HAP-1 (cell line): ENCODE measurements around the gene ADNP2.

Experiments used
- DNase-seq, 2 experiments: peaks; one replicate each; pipeline ENCODE4 v3.0.0-alpha.2; 2016 to 2020; ENCODE audit warnings: low spot score in 2 of 2
- H3K27me3 ChIP-seq: fragments of 250-450 bp; sonication (Bioruptor Pico); 2 replicates; pipeline ENCODE4 v1.5.1; 2020; ENCODE audit warnings: low read depth, mild to moderate bottlenecking, moderate library complexity
- H3K36me3 ChIP-seq: fragments of 250-450 bp; sonication (Bioruptor Pico); replicated peaks from 2 replicates; pipeline ENCODE4 v1.5.1; 2020; ENCODE audit warnings: mild to moderate bottlenecking
- H3K4me1 ChIP-seq: fragments of 250-450 bp; sonication (Bioruptor Pico); 2 replicates; pipeline ENCODE4 v1.5.1; 2020; ENCODE audit warnings: mild to moderate bottlenecking
- H3K4me3 ChIP-seq: fragments of 250-450 bp; sonication (Bioruptor Pico); 2 replicates; pipeline ENCODE4 v1.5.1; 2020; ENCODE audit warnings: mild to moderate bottlenecking, moderate library complexity
- H3K9me3 ChIP-seq: fragments of 250-450 bp; sonication (Bioruptor Pico); 2 replicates; pipeline ENCODE4 v1.5.1; 2020; ENCODE audit warnings: mild to moderate bottlenecking, moderate library complexity
- in situ Hi-C: fragments of 300-500 bp; cut with MboI; formaldehyde crosslinking; loops from 3 replicates; pipeline ENCODE4 v1.14.3; 2020; ENCODE audit warnings: low sequenced_read_pairs, inconsistent platforms, mixed read lengths

The ADNP2 gene

DNA sequence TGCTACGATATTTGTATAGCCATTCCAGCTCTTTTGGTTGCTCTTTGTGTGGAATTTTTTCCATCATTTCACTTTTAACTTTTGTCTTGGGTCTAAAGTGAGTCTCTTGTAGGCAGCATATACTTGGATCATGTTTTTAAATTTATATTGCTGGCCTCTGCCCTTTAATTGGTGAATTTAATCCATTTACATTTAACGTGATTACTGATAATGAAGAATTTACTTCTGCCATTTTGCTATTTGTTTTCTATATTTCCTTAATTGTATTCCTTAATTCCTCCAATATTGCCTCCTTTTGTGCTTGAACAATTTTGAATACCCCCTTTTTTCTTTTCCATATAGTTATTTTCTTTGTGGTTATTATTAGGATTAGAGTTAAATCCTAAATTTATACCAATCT is 21.0 kb upstream of the ADNP2 start:
- no peaks in the 10 kb centered on the region for H3K36me3 ChIP-seq
- H3K9me3 ChIP-seq, result peaks cover 6% of the 10 kb centered on the region
- H3K4me3 ChIP-seq, result no peak overlapping the region
- in situ Hi-C loops, result no loop called here
- H3K4me1 ChIP-seq, result no peaks in the 10 kb centered on the region
- no peak for DNase-seq
- H3K27me3 ChIP-seq, result no peaks in the 10 kb centered on the region

DNA sequence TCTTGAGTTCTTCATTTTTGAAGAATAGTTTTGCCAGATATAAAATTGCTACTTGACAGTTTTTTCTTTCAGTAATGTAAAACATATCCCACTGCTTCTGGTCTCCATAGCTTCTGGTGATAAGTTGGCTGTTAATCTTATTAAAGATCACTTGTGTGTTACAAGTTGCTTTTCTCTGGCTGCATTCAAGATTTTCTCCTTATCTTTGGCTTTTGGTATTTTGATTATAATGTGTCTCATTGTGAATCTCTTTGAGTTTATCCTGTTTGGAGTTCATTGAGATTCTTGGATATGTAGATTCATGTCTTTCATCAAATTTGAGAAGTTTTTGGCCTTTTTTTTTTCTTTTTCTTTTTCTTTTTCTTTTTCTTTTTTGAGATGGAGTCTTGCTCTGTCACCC is 20.2 kb upstream of the ADNP2 start:
- in situ Hi-C loops, result no loop called here
- DNase-seq, result no peak

DNA sequence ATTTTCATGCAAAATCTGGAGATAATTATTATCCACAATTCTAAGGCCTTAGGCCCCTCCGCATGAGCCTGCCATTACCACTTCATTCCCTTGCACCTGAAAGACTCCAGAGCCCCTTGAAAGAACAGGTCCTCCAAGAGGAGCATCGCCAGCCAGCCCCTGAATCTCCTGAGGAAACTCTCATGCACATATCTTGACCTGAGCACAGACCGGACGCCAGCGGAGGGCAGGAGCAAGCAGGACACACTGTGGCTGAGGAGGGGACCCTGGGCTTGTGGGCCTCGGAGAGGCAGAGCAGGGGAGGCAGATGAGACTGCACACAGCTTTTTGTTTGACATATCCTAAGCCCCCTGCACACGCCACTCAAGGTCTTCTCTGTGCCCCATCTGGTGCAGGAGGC is 13.6 kb upstream of the ADNP2 start:
- H3K36me3 ChIP-seq, result no peaks in the 10 kb centered on the region
- no peak overlapping the region for H3K4me3 ChIP-seq
- no peak for DNase-seq
- H3K27me3 ChIP-seq, result no peaks in the 10 kb centered on the region
- in situ Hi-C loops, result no loop called here
- peaks cover 3% of the 10 kb centered on the region; the same call in 1 of the 2 replicates for H3K9me3 ChIP-seq
- H3K4me1 ChIP-seq, result no peaks in the 10 kb centered on the region

More for the DNA sequence above, 20.2 kb upstream of the ADNP2 start:
- H3K4me3 ChIP-seq, result no peak overlapping the region
- H3K9me3 ChIP-seq, result peaks cover 6% of the 10 kb centered on the region
- no peaks in the 10 kb centered on the region for H3K27me3 ChIP-seq
- H3K36me3 ChIP-seq, result no peaks in the 10 kb centered on the region
- H3K4me1 ChIP-seq, result no peaks in the 10 kb centered on the region

DNA sequence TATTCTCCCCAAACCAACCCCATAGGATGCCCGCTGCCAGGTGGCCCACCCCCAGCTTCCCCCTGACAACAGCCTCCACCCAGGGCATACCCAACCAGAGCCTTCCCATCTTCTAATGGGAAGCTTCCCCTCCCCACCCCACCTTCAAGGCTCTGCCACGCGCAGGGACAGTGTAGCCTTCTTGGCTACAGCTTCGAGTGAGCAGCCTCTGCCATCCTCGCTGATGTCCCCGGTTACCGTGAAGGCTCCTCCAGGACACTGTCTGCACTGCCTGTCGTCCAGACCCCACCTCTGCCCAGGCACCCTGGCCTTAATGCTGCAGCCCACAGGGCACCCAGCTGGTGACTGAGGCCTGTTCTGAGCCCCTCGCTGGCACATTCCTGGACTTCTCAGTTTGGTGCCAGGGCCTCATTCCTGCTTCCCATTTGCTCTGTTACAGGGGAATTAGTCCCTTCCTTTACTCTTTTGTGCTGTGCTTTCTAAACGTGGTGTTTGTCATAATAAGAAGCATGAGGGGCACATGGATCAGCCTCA is 13.0 kb upstream of the ADNP2 start:
- no peak for DNase-seq
- Histone ChIP-seq H3K9me3 (peaks cover 3% of the 10 kb centered on the region; the same call in 1 of the 2 replicates), H3K36me3 (no peaks in the 10 kb centered on the region), H3K4me1 (no peaks in the 10 kb centered on the region), H3K4me3 (no peak overlapping the region), H3K27me3 (no peaks in the 10 kb centered on the region)
- in situ Hi-C loops, result no loop called here

DNA sequence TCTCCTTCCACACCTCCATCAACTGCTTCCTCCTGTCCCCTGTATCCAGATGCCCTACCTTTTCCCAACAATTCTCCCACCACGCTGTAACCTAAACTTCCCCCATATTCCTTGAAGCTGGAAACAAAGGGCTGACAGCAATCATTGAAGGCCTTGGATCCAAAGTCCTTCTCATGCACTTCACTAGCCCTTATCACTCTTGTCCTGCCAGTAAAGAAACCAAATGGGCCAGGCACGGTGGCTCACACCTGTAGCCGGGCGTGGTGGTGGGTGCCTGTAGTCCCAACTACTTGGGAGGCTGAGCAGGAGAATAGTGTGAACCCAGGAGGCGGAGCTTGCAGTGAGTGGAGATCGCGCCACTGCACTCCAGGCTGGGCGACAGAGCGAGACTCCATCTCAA is 11.9 kb upstream of the ADNP2 start:
- no peaks in the 10 kb centered on the region for H3K27me3 ChIP-seq
- no peaks in the 10 kb centered on the region for H3K9me3 ChIP-seq
- H3K4me1 ChIP-seq, result no peaks in the 10 kb centered on the region
- no peaks in the 10 kb centered on the region for H3K36me3 ChIP-seq
- H3K4me3 ChIP-seq, result no peak overlapping the region
- in situ Hi-C loops, result no loop called here
- no peak for DNase-seq

DNA sequence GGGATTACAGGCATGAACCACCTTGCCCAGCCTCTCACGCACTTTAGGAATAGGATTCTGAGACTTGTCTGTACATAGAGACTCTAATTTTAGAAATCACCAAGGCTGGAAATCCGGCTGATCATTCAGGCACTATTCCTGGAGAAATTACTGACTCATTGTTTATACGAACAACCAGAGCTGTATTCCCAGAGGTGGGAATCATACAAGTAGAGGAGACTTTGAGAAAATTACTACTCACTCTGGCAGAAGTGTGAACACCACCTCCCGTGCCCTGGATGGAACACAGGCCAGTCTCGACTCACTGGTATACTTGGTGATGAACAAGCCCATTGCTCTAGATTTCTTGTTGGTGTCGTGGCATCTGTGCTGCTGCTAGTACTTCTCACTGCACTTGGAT is 5.8 kb upstream of the ADNP2 start:
- in situ Hi-C loops, result no loop called here
- no peak for DNase-seq
- H3K4me1 ChIP-seq, result no peaks in the 10 kb centered on the region; the same call in 1 of the 2 replicates
- H3K9me3 ChIP-seq, result no peaks in the 10 kb centered on the region
- H3K4me3 ChIP-seq, result no peak overlapping the region
- H3K27me3 ChIP-seq, result no peaks in the 10 kb centered on the region
- H3K36me3 ChIP-seq, result no peaks in the 10 kb centered on the region

DNA sequence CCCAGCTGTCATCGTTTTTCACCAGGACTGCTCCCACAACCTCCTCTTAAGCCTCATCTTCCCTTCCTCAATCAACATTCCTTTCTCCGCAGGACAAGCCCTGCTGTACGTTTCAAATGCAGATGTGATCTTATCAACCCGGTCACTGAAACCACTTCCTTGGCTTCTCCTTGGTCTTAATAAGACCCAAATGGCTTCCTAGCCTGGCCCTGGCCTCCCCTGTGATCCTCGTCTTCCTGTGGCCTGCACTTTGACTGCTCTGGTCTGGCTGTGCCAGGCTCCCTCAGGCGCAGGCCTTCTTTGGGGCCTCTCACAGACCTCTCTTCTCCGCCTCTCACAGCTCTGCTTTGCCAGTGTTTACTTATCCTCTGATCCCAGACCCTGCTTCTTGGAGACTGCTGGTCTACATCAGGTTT is 4.7 kb upstream of the ADNP2 start:
- peaks cover 3% of the 10 kb centered on the region for H3K4me1 ChIP-seq
- no peaks in the 10 kb centered on the region for H3K9me3 ChIP-seq
- DNase-seq, result no peak
- H3K36me3 ChIP-seq, result no peaks in the 10 kb centered on the region
- no peaks in the 10 kb centered on the region for H3K27me3 ChIP-seq
- in situ Hi-C loops, result no loop called here
- H3K4me3 ChIP-seq, result no peak overlapping the region

DNA sequence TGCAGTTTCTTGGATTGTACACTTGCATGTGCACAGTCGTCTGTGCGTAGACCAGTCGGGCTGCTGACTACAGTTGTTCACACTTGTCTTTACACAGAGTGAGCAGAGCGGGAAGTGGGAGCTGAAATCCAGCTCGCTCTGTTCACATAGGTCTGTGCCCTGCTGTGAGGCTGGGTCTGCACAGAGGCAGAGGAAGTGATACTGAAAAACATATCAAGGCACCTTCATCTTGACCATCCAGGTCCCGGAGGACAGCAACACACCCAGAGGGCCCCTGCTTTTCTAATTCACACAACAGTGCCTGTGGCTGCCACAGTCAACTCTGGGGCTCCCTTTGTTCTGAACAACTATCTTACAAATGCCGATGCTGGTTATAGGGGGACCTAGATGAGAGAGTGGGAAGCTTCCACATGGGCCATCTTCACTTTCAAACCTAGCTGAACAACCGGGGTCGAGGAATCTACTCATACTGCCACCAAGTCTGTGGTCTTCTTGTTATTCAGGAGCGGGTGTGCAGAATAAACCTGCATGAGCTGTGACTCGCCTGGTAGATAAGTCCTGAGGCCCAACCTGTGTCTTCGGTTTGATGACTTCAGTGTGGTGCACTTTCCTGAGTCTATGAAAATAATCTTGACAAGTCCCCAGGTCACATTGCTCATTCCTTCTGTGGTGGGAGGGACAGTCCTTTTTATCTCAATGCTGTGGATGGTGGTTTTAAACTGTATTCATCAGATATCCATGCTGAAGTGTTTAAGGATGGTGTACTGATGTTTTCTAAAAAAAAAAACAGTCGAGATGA is 3.5 kb upstream of the ADNP2 start:
- in situ Hi-C loops, result no loop called here
- no peak overlapping the region for H3K4me3 ChIP-seq
- H3K27me3 ChIP-seq, result no peaks in the 10 kb centered on the region
- 0 out of 2 replicates have a peak, but pooled peaks cover 1% of the 10 kb centered on the region for H3K36me3 ChIP-seq
- peaks cover 4% of the 10 kb centered on the region for H3K4me1 ChIP-seq
- no peak for DNase-seq
- no peaks in the 10 kb centered on the region for H3K9me3 ChIP-seq

DNA sequence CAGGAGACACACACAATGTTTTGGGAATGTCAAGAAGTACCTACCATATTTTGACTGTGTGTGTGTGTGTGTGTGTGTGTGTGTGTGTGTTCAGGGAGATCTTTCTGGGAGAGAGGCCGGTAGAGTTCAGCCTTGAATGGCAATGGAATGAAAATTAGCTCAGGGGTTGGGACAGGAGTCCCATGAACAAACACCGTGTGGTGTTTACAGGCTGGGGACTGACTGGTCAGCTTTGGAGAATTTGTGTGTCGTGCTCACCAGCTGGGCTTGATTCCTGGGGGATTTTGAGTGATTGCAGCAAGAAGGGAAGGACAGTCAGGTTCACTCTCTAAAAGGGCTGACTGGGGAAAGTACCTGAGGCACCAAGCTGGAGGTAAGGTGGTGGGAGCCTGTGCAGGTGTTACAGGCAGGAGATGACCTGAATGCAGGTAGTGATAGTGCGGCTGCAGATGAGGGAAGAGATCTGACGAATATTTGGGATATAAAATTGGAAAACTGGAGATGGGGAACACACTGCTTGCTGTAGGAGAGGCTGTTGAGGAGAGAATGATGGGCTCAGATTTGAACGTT is 2.5 kb upstream of the ADNP2 start:
- H3K27me3 ChIP-seq, result no peaks in the 10 kb centered on the region
- no peak overlapping the region for H3K4me3 ChIP-seq
- DNase-seq, result no peak
- peaks cover 12% of the 10 kb centered on the region for H3K4me1 ChIP-seq
- no peaks in the 10 kb centered on the region for H3K9me3 ChIP-seq
- in situ Hi-C loops, result no loop called here
- peaks cover 7% of the 10 kb centered on the region; the same call in 1 of the 2 replicates for H3K36me3 ChIP-seq

DNA sequence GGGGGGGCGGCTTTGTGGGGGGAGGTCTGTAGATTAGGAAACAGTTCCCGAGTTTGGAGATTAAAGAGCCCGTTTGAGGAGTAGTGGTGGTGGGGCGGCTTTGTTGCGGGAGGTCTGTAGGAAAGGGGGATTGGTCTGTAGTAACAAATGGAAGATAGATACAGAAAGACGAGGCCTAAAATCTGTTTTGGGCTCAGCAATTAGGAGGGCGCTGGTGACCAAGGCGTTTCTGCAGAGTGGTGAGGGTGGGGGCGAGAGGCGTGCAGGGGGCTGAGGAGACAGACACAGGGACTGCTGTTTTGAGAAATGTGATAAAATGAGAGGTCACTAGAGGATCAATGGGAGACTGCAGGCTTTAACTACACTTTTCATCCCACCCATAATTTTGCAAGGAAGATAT is 1.6 kb upstream of the ADNP2 start:
- Histone ChIP-seq H3K9me3 (no peaks in the 10 kb centered on the region), H3K4me1 (peaks cover 18% of the 10 kb centered on the region), H3K36me3 (peaks cover 7% of the 10 kb centered on the region; the same call in 1 of the 2 replicates), H3K4me3 (no peak overlapping the region), H3K27me3 (no peaks in the 10 kb centered on the region)
- in situ Hi-C loops, result no loop called here
- DNase-seq, result no peak

DNA sequence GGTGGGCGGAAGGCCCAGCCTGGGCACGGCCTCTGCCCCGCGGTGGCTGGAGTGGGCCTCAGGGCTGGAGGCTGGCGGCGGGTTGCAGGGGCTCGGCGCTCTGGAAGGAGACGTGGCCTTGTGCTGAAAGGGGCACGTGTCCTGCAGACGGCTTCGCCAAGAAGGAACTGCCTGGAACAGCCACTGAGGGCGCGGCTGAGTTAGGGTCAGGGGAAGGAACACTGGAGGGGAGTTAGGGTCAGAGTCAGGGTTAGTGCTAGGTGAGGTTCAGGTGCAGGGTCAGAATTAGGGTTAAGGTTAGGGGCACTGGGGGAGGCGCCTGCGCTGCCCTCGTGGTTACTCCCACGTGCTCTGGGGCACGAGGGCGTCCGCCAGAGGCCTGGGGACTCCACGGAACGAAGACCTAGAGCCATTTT is 933 bp upstream of the ADNP2 start:
- Histone ChIP-seq H3K9me3 (no peaks in the 10 kb centered on the region), H3K36me3 (peaks cover 7% of the 10 kb centered on the region; the same call in 1 of the 2 replicates), H3K4me1 (peaks cover 24% of the 10 kb centered on the region), H3K4me3 (no peak overlapping the region), H3K27me3 (no peaks in the 10 kb centered on the region)
- no peak for DNase-seq
- in situ Hi-C loops, result no loop called here

DNA sequence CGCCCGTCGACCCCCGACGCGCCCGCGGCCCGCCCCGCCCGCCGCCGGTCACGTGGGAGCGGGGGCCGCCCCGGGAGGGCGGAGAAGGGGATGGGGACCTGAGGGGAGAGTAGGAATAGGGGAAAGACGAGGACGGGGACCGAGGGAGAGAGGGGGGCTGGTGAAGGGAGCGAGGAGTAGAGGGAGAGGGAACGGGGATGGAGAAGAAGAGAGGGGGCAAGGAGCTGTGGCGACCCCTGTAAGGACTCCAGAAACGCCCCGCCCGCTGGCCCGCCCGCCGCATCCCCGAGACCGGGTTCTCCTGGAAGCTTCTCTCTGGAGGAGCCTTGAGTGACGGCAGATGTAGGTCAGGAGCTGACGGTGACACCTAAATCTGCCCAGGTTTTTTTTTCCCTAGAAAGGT is 615 bp downstream of the ADNP2 start:
- H3K36me3 ChIP-seq, result peaks cover 7% of the 10 kb centered on the region; the same call in 1 of the 2 replicates
- H3K9me3 ChIP-seq, result no peaks in the 10 kb centered on the region
- peak; percentile 31 to 71 for DNase-seq
- H3K27me3 ChIP-seq, result no peaks in the 10 kb centered on the region
- peak overlapping the region; percentile 67 for H3K4me3 ChIP-seq
- in situ Hi-C loops, result no loop called here
- H3K4me1 ChIP-seq, result peaks cover 24% of the 10 kb centered on the region

DNA sequence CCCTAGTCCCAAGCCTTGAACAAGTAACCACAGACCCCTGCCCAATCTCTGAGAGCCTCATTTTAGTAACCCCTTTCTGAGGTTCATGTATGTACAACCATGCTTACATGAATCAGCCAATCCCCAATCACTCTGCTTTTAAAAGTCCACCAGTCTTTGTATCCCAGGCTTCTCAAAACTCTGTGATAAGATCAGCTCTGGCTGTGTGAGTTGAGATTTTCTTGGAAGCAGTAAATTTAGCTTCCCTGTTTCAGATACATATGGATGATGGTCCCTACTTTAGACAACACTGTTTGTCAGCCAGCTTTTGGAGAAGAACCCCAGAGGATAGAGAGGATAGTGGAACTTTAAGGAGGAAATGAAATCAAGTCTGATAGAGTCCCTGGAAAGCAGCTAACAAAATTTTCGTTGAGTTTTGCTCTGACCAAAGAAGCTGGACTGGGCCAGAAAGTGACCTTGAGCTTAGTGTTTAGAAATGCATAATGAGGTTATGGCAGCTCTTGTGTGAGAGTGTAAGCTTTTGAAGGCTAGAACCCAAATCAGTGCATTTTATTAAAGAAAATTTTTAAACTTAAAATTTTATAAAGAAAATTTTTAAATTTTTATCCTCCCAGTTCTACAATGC is 3.7 kb downstream of the ADNP2 start:
- no peaks in the 10 kb centered on the region for H3K27me3 ChIP-seq
- H3K4me1 ChIP-seq, result peaks cover 28% of the 10 kb centered on the region
- peaks cover 16% of the 10 kb centered on the region for H3K36me3 ChIP-seq
- no peaks in the 10 kb centered on the region for H3K9me3 ChIP-seq
- H3K4me3 ChIP-seq, result no peak overlapping the region
- DNase-seq, result no peak
- in situ Hi-C loops, result no loop called here

DNA sequence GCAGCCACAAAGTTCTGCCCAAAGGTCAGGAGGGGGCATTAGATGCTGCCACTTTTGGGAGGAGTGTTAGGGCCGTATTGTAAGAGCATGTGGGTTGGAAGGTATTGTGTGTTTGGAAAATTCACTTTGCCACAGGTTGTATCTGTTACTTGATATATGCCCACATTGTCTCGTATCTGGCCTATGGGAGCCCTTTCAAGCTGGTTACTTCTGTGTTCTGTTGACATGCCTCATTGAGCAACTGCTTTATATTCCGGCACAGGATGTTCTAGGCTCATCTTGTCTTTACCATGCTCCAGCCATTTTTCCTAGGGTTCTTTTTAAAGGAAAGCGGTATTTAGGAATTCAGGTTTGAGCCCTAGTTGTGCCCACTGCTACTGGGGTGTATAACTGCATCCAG is 6.0 kb downstream of the ADNP2 start:
- in situ Hi-C loops, result no loop called here
- Histone ChIP-seq H3K36me3 (peaks cover 35% of the 10 kb centered on the region), H3K4me1 (peaks cover 38% of the 10 kb centered on the region), H3K4me3 (no peak overlapping the region), H3K9me3 (no peaks in the 10 kb centered on the region), H3K27me3 (no peaks in the 10 kb centered on the region)
- DNase-seq, result no peak
